HG02981 (cell line): Measurements from ENCODE around the gene CANT1.

Experiments
- ATAC-seq: cut with Tn5 transposase; IDR thresholded peaks from one replicate; pipeline ENCODE4 v1.9.1; 2021; ENCODE audit warnings: mild to moderate bottlenecking, moderate library complexity; ENCODE audit not compliant: unreplicated experiment

CANT1 gene

DNA sequence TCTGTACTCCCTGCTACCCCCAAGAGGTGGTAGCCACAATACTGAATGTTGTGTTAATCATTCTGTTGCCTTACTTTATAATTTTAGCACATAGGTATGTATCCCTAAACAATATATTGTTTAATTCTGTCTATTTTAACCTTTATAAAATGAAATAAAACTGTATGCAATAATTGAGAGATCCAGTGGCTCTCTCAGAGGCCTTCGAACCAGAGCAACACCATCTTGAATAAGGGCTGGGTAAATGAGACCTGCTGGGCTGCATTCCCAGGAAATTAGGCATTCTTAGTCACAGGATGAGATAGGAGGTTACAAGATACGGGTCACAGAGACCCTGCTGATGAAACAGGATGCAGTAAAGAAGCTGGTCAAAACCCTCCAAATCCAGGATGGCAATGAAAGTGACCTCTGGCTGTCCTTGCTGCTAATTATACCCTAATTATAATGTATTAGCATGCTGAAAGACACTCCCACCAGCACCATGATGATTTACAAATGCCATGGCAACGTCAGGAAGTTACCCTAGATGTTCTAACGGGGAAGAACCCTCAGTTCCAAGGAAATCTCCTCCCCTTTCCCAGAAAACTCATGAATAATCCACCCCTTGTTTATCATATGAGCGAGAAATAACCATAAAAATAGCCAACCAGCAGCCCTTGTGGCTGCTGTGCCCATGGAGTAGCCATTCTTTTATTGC, 2.0 kb upstream of the CANT1 start:
- no peak for ATAC-seq

DNA sequence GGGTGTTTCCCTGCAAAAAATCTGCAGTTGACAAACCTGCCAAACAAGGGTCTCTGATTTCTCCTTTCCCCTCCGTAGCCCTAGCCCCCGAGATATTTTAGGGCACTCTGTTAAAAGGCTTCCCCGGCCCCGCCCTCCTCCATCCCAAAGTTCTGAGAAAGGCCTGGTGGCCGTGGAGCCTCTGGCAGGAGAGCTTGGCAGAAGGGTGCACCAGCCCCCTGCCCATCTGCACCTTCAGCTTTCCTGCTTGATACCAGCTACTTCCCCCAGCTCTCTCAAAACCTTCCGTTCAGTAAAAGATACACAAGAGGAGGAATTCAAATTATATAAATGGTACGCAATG, 711 bp upstream of the CANT1 start:
- ATAC-seq, result no peak

DNA sequence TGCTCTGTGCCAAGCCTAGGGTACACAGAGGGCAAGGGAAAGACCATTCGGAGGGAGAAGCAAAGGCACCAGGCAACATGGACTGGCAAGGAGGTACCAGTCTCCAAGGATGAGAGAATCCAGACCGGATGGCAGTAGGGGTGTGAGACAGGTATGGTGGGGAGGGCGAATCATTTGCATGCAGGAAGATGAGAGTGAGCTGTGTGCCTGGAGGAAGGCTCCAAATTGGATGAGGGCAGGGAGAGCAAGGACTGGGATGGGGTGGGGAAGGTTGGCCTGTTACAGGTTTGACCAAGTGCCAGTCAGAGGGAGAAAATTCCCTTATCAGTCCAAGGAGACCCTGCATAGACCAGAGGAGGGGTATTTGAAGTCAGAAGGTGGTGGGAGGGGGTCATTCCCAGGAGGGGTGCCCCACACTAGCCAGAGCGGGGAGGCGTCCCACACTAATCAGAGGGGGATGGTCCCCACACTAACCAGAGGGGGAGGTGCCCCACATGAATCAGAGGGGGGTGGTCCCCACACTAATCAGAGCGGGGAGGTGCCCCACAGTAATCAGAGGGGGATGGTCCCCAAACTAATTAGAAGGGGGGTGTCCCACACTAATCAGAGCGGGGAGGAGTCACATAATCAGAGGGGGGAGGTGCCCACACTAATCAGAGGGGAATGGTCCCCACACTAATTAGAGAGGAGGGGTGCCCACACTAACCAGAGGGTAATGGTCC, 737 bp downstream of the CANT1 start:
- ATAC-seq, result no peak

DNA sequence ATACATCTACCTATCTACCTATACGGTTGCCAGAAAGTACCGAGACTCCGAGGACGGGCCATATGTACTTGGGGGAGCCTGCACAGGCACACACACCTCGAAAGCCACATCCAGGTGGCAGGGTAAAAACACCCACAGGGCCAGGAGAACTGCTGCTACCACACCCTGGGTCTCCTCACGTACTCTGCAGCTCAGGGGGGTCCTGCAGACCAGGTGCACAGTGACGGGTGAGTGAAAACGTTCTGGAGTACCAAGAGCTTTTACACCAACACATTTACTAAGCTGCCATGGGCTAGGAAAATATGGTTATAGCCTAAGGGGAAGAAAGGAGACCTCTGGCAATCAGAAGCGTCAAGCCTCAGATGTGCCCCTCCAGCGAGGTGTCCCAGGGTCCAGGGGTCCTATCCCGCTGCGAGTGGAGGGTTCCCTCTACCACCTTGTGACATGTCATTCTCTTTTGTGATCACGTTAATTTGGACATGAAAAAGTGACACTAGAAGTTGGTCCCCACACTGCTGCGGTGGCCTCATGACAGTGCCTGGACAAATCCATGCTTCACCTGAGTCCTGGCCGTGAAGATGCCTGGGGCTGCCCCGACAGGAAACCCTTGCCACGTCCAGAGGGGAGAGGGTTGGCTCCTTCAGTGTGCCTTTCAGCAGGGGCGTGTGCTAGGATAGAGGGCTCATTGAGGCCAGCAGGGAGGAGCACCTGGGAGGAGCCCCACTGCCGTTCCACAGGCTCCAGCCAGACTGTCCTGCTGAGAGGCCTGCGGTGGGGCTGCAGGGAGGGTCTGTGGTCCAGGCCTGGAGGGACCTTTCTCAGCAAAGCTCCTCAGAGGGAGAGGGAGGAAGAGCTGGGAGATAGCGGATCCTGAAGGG, 1.8 kb downstream of the CANT1 start:
- ATAC-seq, result no peak

DNA sequence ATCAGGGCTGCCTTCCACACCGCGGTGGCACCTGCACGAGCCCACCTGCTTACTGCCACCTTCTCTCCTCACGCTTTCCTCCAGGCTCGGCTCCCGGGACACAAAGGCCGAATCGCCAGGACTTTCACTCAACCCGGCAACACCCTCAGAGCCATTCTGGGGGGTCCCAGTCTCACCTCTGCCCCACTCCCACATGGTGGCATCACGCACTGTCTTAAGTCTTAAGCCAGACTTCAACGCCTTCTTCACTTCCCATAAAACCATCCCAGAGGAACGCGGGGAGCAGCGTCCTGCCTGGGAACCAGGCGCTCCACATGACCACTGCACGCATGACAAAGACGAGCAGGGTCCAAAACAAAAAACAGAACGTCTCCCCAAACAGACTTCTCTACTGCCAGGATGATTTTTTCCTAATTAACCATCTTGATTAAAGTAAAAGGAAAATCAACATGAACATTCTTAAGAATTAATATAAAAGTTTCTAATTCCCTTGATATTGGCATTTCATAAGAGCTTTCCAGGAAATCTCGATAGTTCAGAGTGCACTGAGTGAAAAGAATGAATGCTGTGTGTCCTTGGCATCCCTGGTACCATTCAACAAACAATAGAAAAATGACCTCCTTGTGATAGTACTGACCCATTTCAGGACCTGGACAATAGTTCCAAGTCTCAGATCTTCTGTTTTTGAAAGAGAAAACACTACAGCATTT, 2.6 kb downstream of the CANT1 start:
- no peak for ATAC-seq

DNA sequence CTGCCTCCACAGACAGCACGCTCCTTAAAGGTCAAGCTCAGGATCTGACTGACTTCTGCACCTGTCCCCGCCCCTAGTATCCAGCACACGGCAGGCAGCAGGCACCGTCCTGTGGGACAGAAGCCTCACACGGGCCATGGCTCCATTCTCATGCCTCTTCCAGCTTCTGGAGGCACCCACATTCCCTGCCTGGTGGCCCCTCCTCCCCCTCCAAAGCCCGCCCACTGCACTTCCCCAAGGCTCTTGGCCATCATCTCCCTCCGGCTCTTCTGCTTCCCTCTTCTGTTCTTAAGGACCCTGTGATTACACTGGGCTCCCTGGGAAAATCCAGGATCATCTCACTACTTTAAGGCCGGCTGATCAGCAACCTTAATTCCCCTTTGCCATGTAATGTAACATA, 3.5 kb downstream of the CANT1 start:
- no peak for ATAC-seq

DNA sequence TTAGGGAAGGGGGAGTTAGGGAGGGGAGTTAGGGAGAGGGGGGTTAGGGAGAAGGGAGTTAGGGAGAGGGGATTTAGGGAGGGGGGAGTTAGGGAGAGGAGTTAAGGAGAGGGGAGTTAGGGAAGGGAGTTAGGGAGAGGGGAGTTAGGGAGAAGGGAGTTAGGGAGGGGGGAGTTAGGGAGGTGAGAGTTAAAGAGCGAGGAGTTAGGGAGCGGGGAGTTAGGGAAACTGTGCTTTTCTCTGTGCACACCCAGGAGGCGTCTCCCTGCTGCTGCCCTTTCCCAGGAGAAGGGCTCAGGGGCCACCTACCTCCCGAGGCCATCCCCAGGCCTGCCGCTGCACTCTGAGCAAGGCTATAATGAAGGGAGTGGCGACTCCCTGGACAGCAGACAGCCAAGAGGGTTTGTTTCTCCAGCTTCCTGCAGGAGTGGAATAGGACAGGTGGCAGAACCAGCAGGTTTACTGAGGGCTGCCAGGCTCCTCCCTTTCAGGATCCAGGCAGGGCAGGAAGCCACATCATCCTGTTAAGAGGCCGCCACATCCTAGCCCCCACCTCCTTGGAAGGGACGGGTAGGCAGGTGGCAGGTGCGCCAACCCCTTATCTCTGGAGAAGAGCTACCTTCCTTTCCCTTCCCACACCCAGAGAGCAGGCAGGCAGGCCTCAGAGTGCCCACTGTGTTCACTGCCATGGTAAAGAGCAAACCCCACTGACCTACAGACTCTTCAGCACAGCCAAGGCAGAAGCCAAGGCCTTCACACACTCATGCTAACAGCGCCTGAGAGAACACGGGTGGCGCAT, 4.3 kb downstream of the CANT1 start:
- no peak for ATAC-seq

DNA sequence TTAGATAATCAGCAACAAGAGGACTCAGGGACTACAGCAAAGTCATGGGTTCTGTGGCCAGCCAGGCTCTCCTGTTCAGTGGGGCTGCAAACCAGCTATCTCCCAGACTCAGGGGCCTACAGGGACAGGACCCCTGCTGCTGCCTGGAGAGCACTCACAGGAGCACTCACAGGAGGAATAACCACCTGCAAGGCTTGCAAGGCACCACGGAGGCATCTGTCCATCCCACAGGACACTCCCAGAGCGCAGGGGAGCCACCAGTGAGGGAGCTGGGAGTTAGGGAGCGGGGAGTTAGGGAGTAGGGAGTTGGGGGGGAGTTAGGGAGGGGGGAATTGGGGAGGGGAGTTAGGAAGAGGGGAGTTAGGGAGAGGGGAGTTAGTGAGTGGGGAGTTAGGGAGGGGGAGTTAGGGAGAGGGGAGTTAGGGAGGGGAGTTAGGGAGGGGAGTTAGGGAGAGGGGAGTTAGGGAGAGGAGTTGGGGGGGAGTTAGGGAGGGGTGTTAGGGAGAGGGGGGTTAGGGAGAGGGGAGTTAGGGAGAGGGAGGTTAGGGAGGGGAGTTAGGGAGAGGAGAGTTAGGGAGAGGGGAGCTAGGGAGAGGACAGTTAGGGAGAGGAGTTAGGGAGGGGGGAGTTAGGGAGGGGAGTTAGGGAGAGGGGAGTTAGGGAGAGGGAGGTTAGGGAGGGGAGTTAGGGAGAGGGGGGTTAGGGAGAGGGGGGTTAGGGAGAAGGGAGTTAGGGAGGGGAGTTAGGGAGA, 5.7 kb downstream of the CANT1 start:
- no peak for ATAC-seq

DNA sequence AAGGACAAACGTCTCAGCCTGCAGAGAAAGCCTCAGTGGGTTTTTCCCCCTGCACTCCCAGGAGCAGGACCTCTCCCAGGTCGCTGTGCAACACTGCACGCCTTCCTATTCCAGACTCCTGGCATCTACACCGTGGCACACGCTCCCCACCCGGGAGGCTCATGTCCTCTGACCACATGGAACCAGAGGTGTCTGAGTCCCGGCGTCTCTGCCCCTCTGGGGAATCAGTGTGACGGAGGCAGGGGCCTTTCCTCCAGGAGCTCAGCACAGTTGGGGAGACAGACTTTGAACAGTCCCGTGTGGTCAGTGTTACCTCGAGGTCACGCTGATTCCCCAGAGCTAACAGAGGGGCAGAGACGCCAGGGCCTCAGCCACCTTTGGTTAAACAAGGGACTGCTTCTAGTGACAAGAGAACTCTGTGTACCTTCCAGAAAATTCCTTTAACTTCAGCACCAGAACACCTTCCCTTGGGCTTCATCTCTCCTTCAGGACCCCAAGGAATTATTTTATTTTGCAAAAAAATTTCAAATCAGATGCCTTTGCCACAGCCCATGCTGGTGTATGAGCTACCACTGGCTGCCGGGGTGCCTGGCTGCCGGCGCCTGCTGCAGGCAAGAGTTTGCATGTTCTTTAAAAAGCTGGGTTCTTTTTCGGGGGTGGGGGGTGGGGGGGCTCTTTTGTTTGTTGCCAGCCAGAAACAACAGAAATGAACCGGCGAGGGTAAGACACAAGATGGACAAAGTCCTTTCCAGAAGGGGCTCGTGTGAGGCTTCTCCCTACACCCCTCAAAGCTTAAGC, 6.6 kb downstream of the CANT1 start:
- no peak for ATAC-seq

DNA sequence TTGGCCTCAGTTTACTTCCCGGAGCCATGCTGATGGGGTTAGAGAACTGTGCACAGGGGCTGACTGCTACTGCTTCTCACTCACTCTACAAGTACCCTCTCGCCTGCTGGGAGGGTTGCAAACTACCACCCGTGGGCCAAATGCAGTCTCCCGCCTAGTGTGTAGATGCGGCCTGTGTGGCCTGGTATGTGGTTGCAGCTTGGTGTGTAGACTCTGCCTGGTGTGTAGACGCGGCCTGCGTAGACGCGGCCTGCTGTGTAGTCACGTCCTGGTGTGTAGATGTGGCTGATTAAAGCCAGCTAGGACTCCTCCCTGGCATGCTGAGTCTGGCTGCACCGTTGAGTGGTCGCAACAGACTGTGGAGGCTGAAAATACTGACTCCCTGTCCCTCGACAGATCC, 7.3 kb downstream of the CANT1 start:
- ATAC-seq, result no peak

DNA sequence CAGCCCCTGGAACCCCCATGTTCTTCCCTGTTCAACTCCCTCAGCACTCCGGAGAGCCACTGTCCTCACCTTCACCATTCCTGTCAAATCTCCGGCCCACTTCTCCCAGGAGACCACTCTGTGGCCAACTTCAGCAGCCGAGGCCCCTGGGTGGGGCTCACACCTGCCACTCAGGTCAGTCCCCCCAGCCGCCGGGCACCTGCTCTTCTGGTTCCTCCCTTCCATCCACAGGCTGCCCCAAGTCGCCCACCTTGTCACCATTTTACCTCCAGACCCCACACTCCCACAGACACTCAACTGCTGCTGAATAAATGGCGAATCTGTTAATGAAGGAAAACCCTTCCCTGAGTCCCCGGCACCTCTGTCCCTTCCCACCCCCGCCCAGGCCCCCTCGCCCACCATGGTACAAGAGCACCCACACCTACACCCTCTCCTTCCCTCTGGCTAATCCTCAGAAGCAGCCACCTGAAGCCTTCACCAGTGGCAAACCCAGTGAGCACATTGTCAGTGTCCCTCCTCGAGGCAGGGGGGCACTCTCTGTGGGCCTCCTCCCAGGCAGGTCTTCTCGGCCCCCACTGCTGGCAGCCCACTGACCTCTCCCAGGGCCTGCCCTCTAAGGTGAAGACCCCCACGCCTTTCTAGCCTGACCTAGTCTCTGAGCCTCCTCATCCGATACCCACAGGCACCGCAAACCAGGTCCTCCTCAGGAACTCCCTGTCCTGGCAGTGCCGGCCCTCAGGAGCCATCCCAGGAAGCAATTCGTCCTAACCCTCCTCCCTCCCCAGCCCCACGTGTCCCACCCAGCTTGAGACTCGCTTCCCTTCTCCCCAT, 8.2 kb downstream of the CANT1 start:
- ATAC-seq, result no peak

DNA sequence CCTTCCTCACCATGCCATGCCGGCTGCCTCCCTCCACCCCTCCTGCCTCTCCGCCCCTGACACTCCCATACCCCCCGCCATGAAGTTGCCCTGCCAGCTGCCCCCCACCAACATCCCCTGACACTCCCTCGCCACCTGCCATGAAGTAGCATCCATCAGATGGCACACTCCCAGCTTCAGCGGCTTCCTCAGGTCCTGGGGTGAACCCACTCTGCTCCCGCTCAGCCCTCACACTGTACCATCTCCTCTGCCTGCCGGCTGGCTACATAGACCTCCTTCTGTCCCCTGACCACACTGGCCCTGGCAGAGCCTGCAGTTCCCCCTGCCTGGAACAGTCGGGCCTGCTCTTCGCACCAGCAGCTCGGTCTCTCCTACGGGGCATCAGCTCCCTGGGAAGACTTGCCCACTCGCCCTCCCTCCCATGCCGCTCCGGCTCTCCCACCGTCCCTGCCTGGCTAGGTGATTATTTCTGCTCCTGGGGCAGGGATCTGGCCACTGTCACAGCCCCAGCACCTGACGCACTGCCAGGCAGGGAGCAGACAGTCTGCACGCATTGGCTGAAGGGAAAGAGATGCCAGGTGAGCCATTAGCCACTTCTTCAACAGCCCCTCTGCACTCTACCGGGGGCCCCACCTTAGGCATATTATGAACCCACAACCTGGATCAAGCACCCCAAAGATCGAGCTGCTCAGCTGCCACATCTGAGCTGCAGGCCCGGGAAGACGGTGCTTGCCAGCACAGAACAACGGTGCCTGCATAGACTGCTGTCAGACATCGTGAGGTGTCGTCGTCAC, 9.0 kb downstream of the CANT1 start:
- ATAC-seq, result no peak

DNA sequence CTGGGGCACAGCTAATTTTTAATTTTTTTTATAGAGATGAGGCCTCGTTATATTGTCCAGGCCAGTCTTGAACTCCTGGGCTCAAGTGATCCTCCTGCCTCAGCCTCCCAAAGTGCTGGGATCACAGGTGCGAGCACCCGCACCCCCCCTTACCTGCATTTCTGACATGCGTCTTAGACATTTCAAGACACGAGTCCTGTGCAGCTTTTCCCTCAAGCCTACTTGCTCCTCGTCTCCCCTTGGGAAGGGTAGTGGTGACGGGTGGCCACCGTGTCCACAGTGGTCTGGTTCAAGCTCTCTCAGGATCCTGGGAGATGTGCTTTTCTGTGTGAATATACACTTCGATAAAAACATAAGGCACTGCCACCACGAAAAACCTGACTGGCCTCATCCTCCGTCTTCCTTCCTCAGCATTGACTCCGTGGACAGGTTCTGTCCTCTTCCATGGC, 9.6 kb downstream of the CANT1 start:
- no peak for ATAC-seq

DNA sequence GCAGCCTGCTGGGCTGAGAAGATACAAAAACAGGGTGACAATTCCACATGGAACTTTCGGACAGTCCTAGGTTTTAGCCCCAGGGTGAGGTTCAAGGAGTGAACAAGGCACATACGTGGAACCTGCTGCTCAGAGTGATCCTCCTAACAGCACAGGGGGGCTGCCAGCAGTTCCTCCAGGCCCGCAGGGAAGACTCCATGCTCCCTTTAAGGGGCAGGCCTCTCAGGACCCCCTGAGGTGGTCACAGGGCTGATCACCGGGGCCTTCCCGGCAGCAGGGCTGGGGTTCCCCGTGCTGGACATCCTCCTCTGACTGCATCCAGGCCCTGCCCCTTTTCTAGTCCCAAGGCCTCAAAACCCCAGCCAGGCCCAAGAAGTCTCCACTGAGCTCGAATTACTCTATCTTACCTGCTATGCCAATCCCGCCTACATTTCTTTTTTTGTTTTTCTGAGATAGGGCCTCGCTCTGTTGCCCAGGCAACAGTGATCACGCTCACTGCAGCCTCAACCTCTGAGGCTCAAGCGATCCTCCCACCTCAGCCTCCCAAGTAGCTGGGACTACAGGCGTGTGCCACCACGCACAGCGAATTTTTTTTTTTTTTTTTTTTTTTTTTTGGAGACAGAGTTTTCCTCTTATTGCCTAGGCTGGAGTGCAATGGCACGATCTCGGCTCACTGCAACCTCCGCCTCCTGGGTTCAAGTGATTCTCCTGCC, 10.4 kb downstream of the CANT1 start:
- ATAC-seq, result no peak

DNA sequence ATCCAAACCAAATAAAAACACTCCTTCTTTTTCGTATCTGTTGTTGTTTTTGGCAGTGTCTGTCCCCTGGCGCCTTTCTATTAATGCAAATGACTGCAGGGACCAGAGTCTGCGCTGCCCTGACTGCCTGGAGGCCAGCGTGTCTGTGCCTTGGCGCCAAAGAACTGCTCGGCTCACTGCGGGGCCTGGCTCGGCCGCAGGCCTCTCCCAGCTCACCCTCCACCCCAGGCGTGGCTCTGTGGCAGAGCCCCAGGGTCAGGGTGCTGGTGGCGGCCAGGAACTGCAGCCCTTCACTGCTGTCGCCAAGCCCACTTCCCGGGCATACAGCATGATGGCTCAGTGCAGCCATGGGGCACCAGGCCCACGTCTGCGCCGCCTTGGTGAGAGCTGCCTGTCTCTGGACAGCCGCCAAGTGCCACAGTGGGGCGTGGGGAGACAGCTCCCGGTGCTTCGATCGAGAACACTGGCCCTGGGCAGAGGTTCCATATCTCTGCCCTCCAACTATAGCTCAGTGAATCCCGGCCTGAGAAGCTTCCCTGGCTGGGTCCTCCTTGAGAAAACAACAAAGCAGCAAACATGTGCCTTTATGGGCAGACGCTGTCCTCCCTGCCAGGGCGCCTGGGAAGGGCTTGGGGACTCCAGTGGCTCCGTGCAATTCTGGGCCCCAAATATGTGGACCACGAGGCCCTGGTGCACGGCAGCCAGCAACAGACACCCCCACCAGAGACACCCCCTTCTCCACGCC, 11.1 kb downstream of the CANT1 start:
- ATAC-seq, result no peak

DNA sequence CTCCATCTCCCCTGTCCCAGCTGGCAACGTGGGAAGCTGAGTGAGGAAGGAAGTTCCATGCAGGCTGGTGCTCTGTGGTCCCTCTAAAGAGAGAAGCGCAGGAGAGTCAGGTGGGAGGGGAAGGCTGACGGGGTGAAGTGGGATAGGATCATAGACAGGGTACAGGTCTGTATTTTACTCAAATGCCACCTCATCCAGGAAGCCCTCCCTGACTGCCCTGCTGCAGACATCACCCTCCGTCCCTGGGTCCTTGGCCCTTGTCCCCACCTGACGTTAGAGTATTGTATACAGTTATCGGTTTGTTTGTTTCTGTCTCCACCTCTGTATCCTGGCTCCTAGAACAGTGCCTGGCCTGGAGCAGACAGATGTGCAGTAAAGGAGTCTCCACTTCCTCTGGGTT, 11.7 kb downstream of the CANT1 start:
- ATAC-seq, result no peak
